ENCODE results near the gene ABLIM1. TPM values are rescaled to one million over a fixed set of nuclear protein-coding genes. Genes with fewer than 3 reads are reported as not detected.

ABLIM1 gene
- total RNA-seq, 3 donors from 2014 or later (not counting 1 experiment from before 2014, with no cell fraction given) = 71.9 to 118 (median 73.5) TPM

GRCh38 chr10:114492351-114493037 lies 165.6 kb downstream of the ABLIM1 start:
- Histone ChIP-seq H3K9me3 (ENCODE audit: control insufficient read depth, insufficient read depth, low read length) (no peaks in the 10 kb centered on the region), H3K4me3 (ENCODE audit: low read length) (no peak overlapping the region), H3K4me1 (ENCODE audit: control insufficient read depth, insufficient read depth, low read length) (peaks cover 9% of the 10 kb centered on the region), H3K36me3 (ENCODE audit: control insufficient read depth, insufficient read depth, low read length) (peaks cover 15% of the 10 kb centered on the region), H3K27me3 (ENCODE audit: control insufficient read depth, insufficient read depth, low read length) (no peaks in the 10 kb centered on the region), H3K27ac (ENCODE audit: low read length) (no peak overlapping the region)
- Mint-ChIP-seq H3K9me3 (no peaks in the 10 kb centered on the region), H3K36me3 (no peaks in the 10 kb centered on the region), H3K27ac (peak overlapping the region in 1 of 2 donors; percentile 21), H3K4me1 (peaks cover 23 to 40% of the 10 kb centered on the region in 2 donors), H3K4me3 (no peak overlapping the region), H3K27me3 (ENCODE audit: low read depth in 2 of 2) (no peaks in the 10 kb centered on the region)
- DNase-seq (peak in 1 of 2 donors; percentile 62), ATAC-seq (no peak)
- TF ChIP-seq, protein P1, sequence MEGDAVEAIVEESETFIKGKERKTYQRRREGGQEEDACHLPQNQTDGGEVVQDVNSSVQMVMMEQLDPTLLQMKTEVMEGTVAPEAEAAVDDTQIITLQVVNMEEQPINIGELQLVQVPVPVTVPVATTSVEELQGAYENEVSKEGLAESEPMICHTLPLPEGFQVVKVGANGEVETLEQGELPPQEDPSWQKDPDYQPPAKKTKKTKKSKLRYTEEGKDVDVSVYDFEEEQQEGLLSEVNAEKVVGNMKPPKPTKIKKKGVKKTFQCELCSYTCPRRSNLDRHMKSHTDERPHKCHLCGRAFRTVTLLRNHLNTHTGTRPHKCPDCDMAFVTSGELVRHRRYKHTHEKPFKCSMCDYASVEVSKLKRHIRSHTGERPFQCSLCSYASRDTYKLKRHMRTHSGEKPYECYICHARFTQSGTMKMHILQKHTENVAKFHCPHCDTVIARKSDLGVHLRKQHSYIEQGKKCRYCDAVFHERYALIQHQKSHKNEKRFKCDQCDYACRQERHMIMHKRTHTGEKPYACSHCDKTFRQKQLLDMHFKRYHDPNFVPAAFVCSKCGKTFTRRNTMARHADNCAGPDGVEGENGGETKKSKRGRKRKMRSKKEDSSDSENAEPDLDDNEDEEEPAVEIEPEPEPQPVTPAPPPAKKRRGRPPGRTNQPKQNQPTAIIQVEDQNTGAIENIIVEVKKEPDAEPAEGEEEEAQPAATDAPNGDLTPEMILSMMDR (IDR thresholded peaks at IDR 0.05) = no peak
- 44% methylated on average over 3 of the region's 4 CpGs for WGBS (ENCODE audit: insufficient coverage)
- intact Hi-C loops (cut with micrococcal nuclease) = loop anchor here (10.0 kb wide), 1 partner anchor 52 kb away; no protein-coding TSS in a partner anchor

DNA sequence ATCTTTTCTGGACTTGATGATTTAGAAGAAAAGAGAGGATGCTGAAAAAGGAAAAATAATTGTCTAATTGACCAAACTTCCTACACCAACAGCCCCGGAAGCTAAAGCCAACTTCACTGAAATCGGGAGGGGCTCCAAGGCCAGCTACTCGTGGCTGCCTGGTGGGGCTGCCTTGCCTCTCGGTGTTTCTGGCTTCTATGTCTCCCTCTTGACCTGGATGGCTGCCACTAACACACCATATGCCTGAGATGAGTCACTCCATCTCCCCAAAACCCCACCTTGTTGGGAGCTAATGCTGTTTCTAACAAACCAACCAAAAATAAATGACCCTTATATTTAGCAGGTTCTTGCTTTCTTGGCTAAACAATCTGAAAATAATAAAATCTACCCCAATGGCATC lies 166.1 kb downstream of the ABLIM1 start:
- peaks cover 9% of the 10 kb centered on the region for H3K4me1 ChIP-seq (ENCODE audit: control insufficient read depth, insufficient read depth, low read length)
- no peaks in the 10 kb centered on the region for H3K9me3 ChIP-seq (ENCODE audit: control insufficient read depth, insufficient read depth, low read length)
- 75% methylated on average over 4 of the region's 4 CpGs for WGBS (ENCODE audit: insufficient coverage)
- TF ChIP-seq, protein P1 (IDR thresholded peaks at IDR 0.05) = no peak
- H3K27me3 Mint-ChIP-seq (ENCODE audit: low read depth in 2 of 2) = no peaks in the 10 kb centered on the region
- ATAC-seq = no peak
- DNase-seq = no peak
- no peak overlapping the region for H3K4me3 Mint-ChIP-seq
- intact Hi-C loops (cut with micrococcal nuclease) = loop anchor here (10.0 kb wide), 1 partner anchor 53 kb away; no protein-coding TSS in a partner anchor
- no peaks in the 10 kb centered on the region for H3K36me3 Mint-ChIP-seq
- peaks cover 20% of the 10 kb centered on the region for H3K36me3 ChIP-seq (ENCODE audit: control insufficient read depth, insufficient read depth, low read length)
- H3K27ac ChIP-seq (ENCODE audit: low read length) = no peak overlapping the region
- H3K27me3 ChIP-seq (ENCODE audit: control insufficient read depth, insufficient read depth, low read length) = no peaks in the 10 kb centered on the region
- no peaks in the 10 kb centered on the region for H3K9me3 Mint-ChIP-seq
- no peak overlapping the region for H3K4me3 ChIP-seq (ENCODE audit: low read length)
- peaks cover 23 to 40% of the 10 kb centered on the region in 2 donors for H3K4me1 Mint-ChIP-seq
- H3K27ac Mint-ChIP-seq = peak overlapping the region in 1 of 2 donors; percentile 21

DNA sequence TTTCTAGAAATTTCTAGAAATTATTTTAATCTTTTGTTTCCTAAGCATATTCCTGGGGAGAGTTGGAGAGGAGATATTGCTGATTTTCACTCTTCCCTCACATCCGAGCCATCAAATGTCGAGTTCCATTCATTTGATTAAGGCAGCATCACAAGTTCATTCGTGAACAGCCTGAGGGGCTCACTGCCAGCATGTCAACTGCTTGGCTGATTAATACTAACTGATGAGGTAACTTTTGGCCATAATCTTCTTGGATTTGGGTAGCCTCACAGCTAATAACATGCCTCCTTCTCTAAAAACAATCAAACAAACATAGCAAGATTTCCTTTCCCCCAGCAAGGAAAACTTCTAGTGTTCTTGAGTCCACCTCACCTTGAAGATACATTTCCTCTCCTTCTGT lies 166.7 kb downstream of the ABLIM1 start:
- H3K4me3 Mint-ChIP-seq = no peak overlapping the region
- H3K27ac Mint-ChIP-seq = no peak overlapping the region
- H3K36me3 Mint-ChIP-seq = no peaks in the 10 kb centered on the region
- no peaks in the 10 kb centered on the region for H3K27me3 Mint-ChIP-seq (ENCODE audit: low read depth in 2 of 2)
- peaks cover 23 to 40% of the 10 kb centered on the region in 2 donors for H3K4me1 Mint-ChIP-seq
- H3K9me3 Mint-ChIP-seq = no peaks in the 10 kb centered on the region
- WGBS (ENCODE audit: insufficient coverage) = 95% methylated on average over 3 of the region's 3 CpGs
- peaks cover 9% of the 10 kb centered on the region for H3K4me1 ChIP-seq (ENCODE audit: control insufficient read depth, insufficient read depth, low read length)
- TF ChIP-seq, protein P1 (IDR thresholded peaks at IDR 0.05) = no peak
- DNase-seq = no peak
- no peak overlapping the region for H3K4me3 ChIP-seq (ENCODE audit: low read length)
- H3K27me3 ChIP-seq (ENCODE audit: control insufficient read depth, insufficient read depth, low read length) = no peaks in the 10 kb centered on the region
- intact Hi-C loops (cut with micrococcal nuclease) = loop anchor here (10.0 kb wide), 1 partner anchor 53 kb away; no protein-coding TSS in a partner anchor
- peaks cover 24% of the 10 kb centered on the region for H3K36me3 ChIP-seq (ENCODE audit: control insufficient read depth, insufficient read depth, low read length)
- no peak overlapping the region for H3K27ac ChIP-seq (ENCODE audit: low read length)
- ATAC-seq = no peak
- no peaks in the 10 kb centered on the region for H3K9me3 ChIP-seq (ENCODE audit: control insufficient read depth, insufficient read depth, low read length)

Data from natural killer cell (primary cell).